ENCODE data around the gene PRMT9. TPM values are rescaled to one million over a fixed set of nuclear protein-coding genes. Genes with fewer than 3 reads are reported as not detected.

PRMT9 gene
- total and polyA plus RNA-seq, 10 of the 15 experiments (the other 5 are each of a cell fraction or from before 2014, with no cell fraction given) = 4.1 to 11.8 (median 7.6) TPM

- TF ChIP-seq POU2F2 (IDR thresholded peaks at IDR 0.05; ENCODE audit: borderline replicate concordance, low read depth, low read length) (peak; percentile 15; the same call in 1 of the 3 replicates), TBL1XR1 (IDR thresholded peaks at IDR 0.05; ENCODE audit: low read depth, low read length) (no peak), LARP7 (IDR thresholded peaks at IDR 0.05) (peak; percentile 74), TAF1 (IDR thresholded peaks at IDR 0.05; ENCODE audit: borderline replicate concordance, low read depth, low read length) (peak; percentile 53; the same call in 1 of the 2 replicates)
Observed at GRCh38 chr4:147617173-147617840, 66.7 kb downstream of the PRMT9 start, which contains the start of gene TMEM184C (continued).

GRCh38 chr4:147616849-147617172, 67.2 kb downstream of the PRMT9 start:
- no peaks in the 10 kb centered on the region for H4K20me1 ChIP-seq (ENCODE audit: control insufficient read depth, insufficient read depth)
- peak overlapping the region; percentile 76 for H3K4me3 ChIP-seq
- intact Hi-C loops (cut with micrococcal nuclease; ENCODE audit: unreplicated experiment) = loop anchor here (1.0 to 10.0 kb wide), 2 partner anchors 249 to 438 kb away; no protein-coding TSS in a partner anchor
- FAIRE-seq (no peak), ATAC-seq (peak; percentile 7), DNase-seq (ENCODE audit: low read depth, low spot score) (no peak)
- no peak for TF ChIP-seq IRF3 (IDR thresholded peaks at IDR 0.05)
- 0 out of 2 replicates have a peak, but pooled peaks have one; percentile 2 for TF ChIP-seq CBX5 (IDR thresholded peaks at IDR 0.05; ENCODE audit: low read depth)
- no peak for TF ChIP-seq ZNF24 (IDR thresholded peaks at IDR 0.05)
- TF ChIP-seq MEF2B (IDR thresholded peaks at IDR 0.05; ENCODE audit: partially characterized antibody, poor library complexity, severe bottlenecking) = no peak
- no peak for TF ChIP-seq MAX (IDR thresholded peaks at IDR 0.05; ENCODE audit: low read depth, low read length)
- no peak for TF ChIP-seq CHD1 (IDR thresholded peaks at IDR 0.05; ENCODE audit: low read depth, low read length)
- TF ChIP-seq ZBTB4 (CRISPR knock-in tag; IDR thresholded peaks at IDR 0.05) = no peak
- TF ChIP-seq SMARCA5 (IDR thresholded peaks at IDR 0.05) = no peak
- TF ChIP-seq PKNOX1 (IDR thresholded peaks at IDR 0.05) = no peak
- TF ChIP-seq RELA (IDR thresholded peaks at IDR 0.05; ENCODE audit: borderline replicate concordance, partially characterized antibody) = no peak
- peak; percentile 83 for TF ChIP-seq MLLT1 (IDR thresholded peaks at IDR 0.05)
- peak overlapping the region; percentile 23; the same call in 1 of the 2 replicates for H3K9ac ChIP-seq (ENCODE audit: control insufficient read depth, insufficient read depth, low read length)
- H3K27me3 ChIP-seq (replicated peaks in 1 of 2; ENCODE audit: control insufficient read depth in 2 of 2, insufficient read depth in 2 of 2, low read length in 1 of 2) = no peaks in the 10 kb centered on the region
- 22% methylated on average over 6 of the region's 6 CpGs for WGBS (ENCODE audit: insufficient coverage, insufficient replicate concordance, low lambda C conversion rate, missing lambda C conversion rate)
- H3K27ac ChIP-seq (ENCODE audit: control insufficient read depth, insufficient read depth) = no peak overlapping the region
- RAD21 ChIA-PET (ENCODE audit: unreplicated experiment) = interaction anchor here (1.0 to 3.6 kb wide), 10 partner anchors 13 to 250 kb away, joined by 3 to 40 read pairs (median 4); partner anchors contain the start of genes ARHGAP10 and PRMT9
- H3K36me3 ChIP-seq (ENCODE audit: control insufficient read depth in 2 of 2, insufficient read depth in 2 of 2, low read length in 1 of 2) = no peaks in the 10 kb centered on the region
- H3K9me3 ChIP-seq (replicated peaks; ENCODE audit: control insufficient read depth, insufficient read depth, low read length) = no peaks in the 10 kb centered on the region
- CTCF ChIA-PET = interaction anchor here (0.8 to 3.9 kb wide), 18 partner anchors 14 to 316 kb away, joined by 3 to 64 read pairs (median 3); partner anchors contain the start of gene PRMT9
- H3K4me2 ChIP-seq (ENCODE audit: control insufficient read depth, insufficient read depth) = peak overlapping the region; percentile 74
- TSS peak; percentile 91 for BruUV-seq (replicated peaks)
- POLR2A ChIA-PET = interaction anchor here (0.7 to 2.7 kb wide), 9 partner anchors 13 to 250 kb away, joined by 3 to 13 read pairs (median 3); partner anchors contain the start of genes ARHGAP10 and PRMT9
- in situ Hi-C loops (cut with MboI) = no loop called here
- peaks cover 35% of the 10 kb centered on the region for H3K79me2 ChIP-seq (ENCODE audit: control insufficient read depth, insufficient read depth, low read length)
- H2AFZ ChIP-seq (ENCODE audit: control insufficient read depth, low read depth, low read length) = peak overlapping the region; percentile 95
- no peaks in the 10 kb centered on the region for H3K4me1 ChIP-seq (ENCODE audit: control insufficient read depth, insufficient read depth, low read length)
- SMC1A ChIA-PET (ENCODE audit: uncharacterized antibody, unreplicated experiment) = interaction anchor here (0.5 to 3.1 kb wide), 23 partner anchors 8 to 1931 kb away, joined by 3 to 44 read pairs (median 4); partner anchors contain the start of gene PRMT9

All from GM12878 (cell line).